ENCODE results near the gene PTPRB. TPM values are rescaled to one million over a fixed set of nuclear protein-coding genes. Genes with fewer than 3 reads are reported as not detected.

PTPRB gene
- total and polyA plus RNA-seq, 2 of the 8 experiments (the other 6 are each of a cell fraction or from before 2014, with no cell fraction given): 0.36 to 0.58 TPM

GRCh38 chr12:70603044-70603443 is 34.2 kb downstream of the PTPRB start:
- Histone ChIP-seq H3K9ac (replicated peaks in 1 of 4; ENCODE audit: extremely low read depth in 1 of 4, low read depth in 3 of 4, low read length in 3 of 4) (no peak overlapping the region), H3K4me2 (ENCODE audit: insufficient read depth in 1 of 2, low read depth in 2 of 2, low read length in 2 of 2) (no peak overlapping the region), H3K27me3 (replicated peaks in 1 of 4; ENCODE audit: control insufficient read depth in 3 of 4, extremely low read depth in 1 of 4, insufficient read depth in 3 of 4, low read length in 3 of 4) (no peaks in the 10 kb centered on the region), H3K9me3 (ENCODE audit: insufficient read depth in 2 of 2, low read depth in 1 of 2, low read length in 1 of 2) (0 out of 4 replicates have a peak, but pooled peaks cover 0 to 3% of the 10 kb centered on the region in 2 experiments), H3K79me1 (ENCODE audit: low read depth, low read length) (no peaks in the 10 kb centered on the region), H3K18ac (ENCODE audit: extremely low read depth, low read length) (no peak overlapping the region), H3K56ac (replicated peaks; ENCODE audit: insufficient read length, low read depth, low read length) (no peak overlapping the region), H2BK120ac (replicated peaks; ENCODE audit: low read depth, low read length) (no peak overlapping the region), H2BK15ac (ENCODE audit: low read length) (no peak overlapping the region), H3K79me2 (ENCODE audit: control insufficient read depth in 1 of 2, insufficient read depth in 2 of 2, low read length in 2 of 2) (no peaks in the 10 kb centered on the region), H4K20me1 (replicated peaks in 1 of 2; ENCODE audit: control insufficient read depth in 1 of 2, insufficient read depth in 2 of 2, low read length in 2 of 2) (no peaks in the 10 kb centered on the region), H3K23ac (ENCODE audit: insufficient read length) (no peak overlapping the region), H3K27ac (ENCODE audit: low read depth, low read length) (no peak overlapping the region), H2BK12ac (ENCODE audit: low read depth, low read length) (no peak overlapping the region), H3K14ac (ENCODE audit: insufficient read length) (no peak overlapping the region), H2AFZ (ENCODE audit: low read length) (no peak overlapping the region), H3K23me2 (ENCODE audit: low read depth, low read length) (peaks cover 2% of the 10 kb centered on the region; the same call in 1 of the 2 replicates), H4K5ac (ENCODE audit: insufficient read length, low read depth, low read length) (no peak overlapping the region), H2BK20ac (ENCODE audit: low read length) (no peak overlapping the region), H3K36me3 (ENCODE audit: control insufficient read depth in 2 of 4, insufficient read depth in 4 of 4, low read length in 3 of 4) (no peaks in the 10 kb centered on the region), H2BK5ac (ENCODE audit: low read depth, low read length) (no peak overlapping the region), H4K8ac (ENCODE audit: extremely low read depth, insufficient read depth, low read length) (no peak overlapping the region), H3K4me3 (ENCODE audit: extremely low read depth in 1 of 4, insufficient read depth in 2 of 4, low read depth in 3 of 4, low read length in 4 of 4) (no peak overlapping the region), H3K4me1 (replicated peaks in 1 of 4; ENCODE audit: control insufficient read depth in 3 of 4, insufficient read depth in 4 of 4, low read length in 3 of 4) (no peaks in the 10 kb centered on the region), H3K4ac (replicated peaks; ENCODE audit: insufficient read length, low read depth, low read length) (no peak overlapping the region), H2AK5ac (ENCODE audit: low read depth, low read length) (no peak overlapping the region), H4K91ac (replicated peaks; ENCODE audit: insufficient read length, low read length) (no peak overlapping the region)
- CTCF ChIA-PET (ENCODE audit: partially characterized antibody): interaction anchor here (0.6 kb wide), 1 partner anchor 234 kb away, joined by 3 read pairs; no protein-coding TSS in a partner anchor
- 50% methylated on average over 1 of the region's 1 CpG; no CpG with 5 or more reads in 1 of the 2 experiments for WGBS, 2 experiments (ENCODE audit: extremely low coverage in 1 of 2, insufficient coverage in 1 of 2, insufficient read length in 1 of 2, insufficient replicate concordance in 2 of 2, low coverage in 1 of 2, low lambda C conversion rate in 2 of 2, missing lambda C conversion rate in 1 of 2)
- DNase-seq (ENCODE audit: low read depth in 1 of 2, low spot score in 2 of 2) (no peak), FAIRE-seq (no peak)
- POLR2A ChIA-PET (ENCODE audit: partially characterized antibody): no interaction called here
- no peak for TF ChIP-seq NRF1 (IDR thresholded peaks at IDR 0.05; ENCODE audit: low read depth, low read length)
- TF ChIP-seq GTF2F1 (IDR thresholded peaks at IDR 0.05; ENCODE audit: borderline replicate concordance, low read depth, low read length): no peak
- no peak for TF ChIP-seq SP4 (IDR thresholded peaks at IDR 0.05; ENCODE audit: low read length)
- TF ChIP-seq BRCA1 (IDR thresholded peaks at IDR 0.05; ENCODE audit: low read depth, low read length): no peak
- no peak for TF ChIP-seq SP2 (IDR thresholded peaks at IDR 0.05; ENCODE audit: low read length)
- no peak for TF ChIP-seq ATF2 (IDR thresholded peaks at IDR 0.05; ENCODE audit: low read length)
- no peak for TF ChIP-seq ZNF274 (IDR thresholded peaks at IDR 0.05; ENCODE audit: borderline replicate concordance, extremely low read depth, low read length)
- TF ChIP-seq POLR2AphosphoS5 (IDR thresholded peaks at IDR 0.05; ENCODE audit: low read depth, low read length): no peak
- TF ChIP-seq RAD21 (IDR thresholded peaks at IDR 0.05 in 1 of 2, conservative IDR thresholded peaks at IDR 0.05 in 1 of 2; ENCODE audit: low read depth in 2 of 2, low read length in 2 of 2): no peak
- TF ChIP-seq TBP (IDR thresholded peaks at IDR 0.05; ENCODE audit: low read depth, low read length): no peak
- TF ChIP-seq CREB1 (IDR thresholded peaks at IDR 0.05): no peak
- no peak for TF ChIP-seq CHD2 (IDR thresholded peaks at IDR 0.05; ENCODE audit: low read length)
- TF ChIP-seq SUZ12 (IDR thresholded peaks at IDR 0.05; ENCODE audit: low read length): no peak
- TF ChIP-seq JUN (IDR thresholded peaks at IDR 0.05; ENCODE audit: low read depth, low read length): no peak

Data from H1 (cell line).